ENCODE measurements around the gene MCEMP1. TPM values are rescaled to one million over a fixed set of nuclear protein-coding genes. Genes with fewer than 3 reads are reported as not detected.

The MCEMP1 gene
- total RNA-seq: not detected in 2 replicates

DNA sequence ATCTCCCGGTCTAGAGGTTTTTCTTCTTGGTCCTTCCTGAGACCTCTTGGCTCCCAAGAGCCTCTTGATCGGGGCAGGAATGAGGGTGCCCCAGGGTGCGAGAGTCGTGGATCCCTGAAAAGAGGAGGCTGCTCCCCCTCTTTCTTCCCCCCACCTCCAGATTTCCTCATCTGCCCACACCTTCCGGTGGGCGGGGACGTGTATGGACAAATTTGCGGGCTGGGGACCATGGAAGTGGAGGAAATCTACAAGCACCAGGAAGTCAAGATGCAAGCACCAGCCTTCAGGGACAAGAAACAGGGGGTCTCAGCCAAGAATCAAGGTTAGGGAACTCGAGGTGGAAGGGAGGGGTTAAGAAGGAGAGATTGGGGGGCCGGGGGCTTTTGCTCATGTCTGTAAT is at the start of gene MCEMP1:
MCEMP1 (plus strand) TSS at position 237 of the 400 bp plus-strand sequence; CDS start at position 268, 31 bp downstream.

GRCh38 chr19:7629347-7630054 is 47.4 kb upstream of the MCEMP1 start, which contains the start of the genes PET100 and XAB2:
Gene PET100 (plus strand): TSS chr19:7629793. CDS start chr19:7629834, 41 bp downstream.
Gene XAB2 (minus strand): TSS chr19:7629545. CDS start chr19:7629527, 18 bp downstream.

DNA sequence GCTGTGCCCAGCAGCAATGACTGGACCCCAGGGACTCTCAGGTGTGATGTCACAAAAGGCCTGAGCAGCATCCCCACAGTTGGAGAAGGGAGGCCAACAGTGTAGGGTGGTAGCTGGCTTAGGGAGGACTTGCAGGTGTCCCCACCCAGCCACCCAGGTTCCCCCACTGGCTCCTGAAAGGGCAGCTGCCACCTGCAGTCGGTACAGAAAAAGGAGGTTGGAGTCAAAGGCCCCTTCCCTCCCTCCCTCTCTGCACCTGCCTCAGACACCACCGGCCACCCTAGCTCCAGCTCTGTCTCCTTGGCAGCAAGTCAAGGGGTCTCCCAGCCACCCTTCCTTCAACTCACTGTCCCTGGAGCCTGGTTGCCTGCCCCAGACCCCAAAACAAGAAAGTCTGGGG is 43.2 kb upstream of the MCEMP1 start, which contains the start of gene PCP2:
PCP2 (minus strand) TSS at position 22 of the 400 bp plus-strand sequence. CDS start 262 bp downstream, outside the sequence.

GRCh38 chr19:7636691-7637373 is 40.1 kb upstream of the MCEMP1 start, which contains the start of gene STXBP2:
Gene STXBP2 (plus strand): TSS chr19:7637110. CDS start chr19:7637150, 40 bp downstream.

GRCh38 chr19:7668842-7669241 is 8.0 kb upstream of the MCEMP1 start, which contains the start of gene RETN:
Gene RETN (plus strand): TSS chr19:7669049. CDS start chr19:7669327, 278 bp downstream.

GRCh38 chr19:7680606-7681339 is 3.9 kb downstream of the MCEMP1 start, which contains the start of gene TRAPPC5:
Gene TRAPPC5 (plus strand): TSS chr19:7680833. CDS start chr19:7682254, 1,421 bp downstream.

DNA sequence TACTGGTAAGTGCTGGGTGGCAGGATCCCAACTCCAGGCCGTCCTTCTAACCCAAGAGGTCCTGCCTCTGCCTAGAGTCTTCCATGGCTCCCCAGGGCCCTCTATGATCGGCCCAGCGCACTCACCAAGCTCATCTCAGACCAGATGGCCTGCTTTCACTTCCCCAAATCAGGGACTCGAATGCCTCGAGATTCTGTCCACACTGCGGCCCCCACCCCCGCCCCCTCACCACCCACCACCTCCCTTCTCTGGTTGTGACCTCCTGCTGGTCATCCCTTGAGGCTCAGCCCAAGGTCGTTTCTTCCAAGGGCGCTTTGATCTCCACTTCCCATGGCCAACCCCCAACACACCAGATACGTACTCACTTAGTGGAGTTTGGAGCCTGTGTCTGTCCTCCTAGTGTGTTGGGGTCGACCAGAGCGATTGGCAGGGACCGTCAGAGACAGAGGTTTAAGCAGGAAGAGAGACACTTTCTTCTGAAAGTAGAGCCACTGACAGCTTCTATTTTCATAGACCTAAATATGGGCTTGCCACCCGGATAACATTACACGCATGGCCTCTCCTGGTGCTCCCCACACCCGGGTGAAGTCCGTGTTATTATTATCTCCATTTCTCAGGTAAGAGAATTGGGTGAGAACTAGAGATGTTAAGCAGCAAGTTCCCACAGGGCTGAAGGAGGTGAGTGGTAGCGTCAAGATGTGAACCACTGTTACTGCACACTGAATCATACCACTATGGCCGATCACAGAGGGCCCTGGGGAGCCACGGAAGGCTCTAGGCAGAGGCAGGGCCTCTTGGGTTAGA is 25.0 kb downstream of the MCEMP1 start, which contains the start of gene FCER2:
FCER2 (minus strand) TSS at position 478 of the 804 bp plus-strand sequence. CDS start 2,371 bp downstream, outside the sequence.

Other genes with a start within 250 kb of the MCEMP1 start
- gene PEX11G, start 188.1 kb upstream of the MCEMP1 start, total RNA-seq: 5.5 and 5.8 TPM in 2 replicates
- 13.8 and 22.9 TPM in 2 replicates for gene ZNF358, start 161.0 kb upstream of the MCEMP1 start, total RNA-seq
- gene MCOLN1, start 154.5 kb upstream of the MCEMP1 start, total RNA-seq: 3.0 and 3.1 TPM in 2 replicates
- gene PNPLA6, start 141.4 kb upstream of the MCEMP1 start, total RNA-seq: 73.2 and 75.9 TPM in 2 replicates
- gene CAMSAP3, start 81.2 kb upstream of the MCEMP1 start, total RNA-seq: 4.2 and 5.1 TPM in 2 replicates
- 32.9 and 36.3 TPM in 2 replicates for gene XAB2, start 47.5 kb upstream of the MCEMP1 start, total RNA-seq
- 23.1 and 43.3 TPM in 2 replicates for gene PET100, start 47.3 kb upstream of the MCEMP1 start, total RNA-seq
- gene PCP2, start 43.4 kb upstream of the MCEMP1 start, total RNA-seq: not detected in 2 replicates
- gene STXBP2, start 40.0 kb upstream of the MCEMP1 start, total RNA-seq: 43.7 and 55.8 TPM in 2 replicates
- gene RETN, start 8.0 kb upstream of the MCEMP1 start, total RNA-seq: not detected in 2 replicates
- gene TRAPPC5, start 3.7 kb downstream of the MCEMP1 start, total RNA-seq: 121 and 125 TPM in 2 replicates
- not detected in 2 replicates for gene FCER2, start 25.0 kb downstream of the MCEMP1 start, total RNA-seq
- not detected in 2 replicates for gene CLEC4G, start 55.0 kb downstream of the MCEMP1 start, total RNA-seq
- not detected in 2 replicates for gene CD209, start 70.4 kb downstream of the MCEMP1 start, total RNA-seq
- gene CLEC4M, start 86.2 kb downstream of the MCEMP1 start, total RNA-seq: not detected in 2 replicates
- gene EVI5L, start 153.1 kb downstream of the MCEMP1 start, total RNA-seq: 14.2 and 18.0 TPM in 2 replicates
- gene PRR36, start 197.3 kb downstream of the MCEMP1 start, total RNA-seq: not detected in 2 replicates
- 7.6 and 9.9 TPM in 2 replicates for gene LRRC8E, start 211.4 kb downstream of the MCEMP1 start, total RNA-seq
- 14.2 and 14.5 TPM in 2 replicates for gene MAP2K7, start 226.8 kb downstream of the MCEMP1 start, total RNA-seq
- gene TGFBR3L, start 237.7 kb downstream of the MCEMP1 start, total RNA-seq: 0.84 and 7.5 TPM in 2 replicates
- gene SNAPC2, start 243.2 kb downstream of the MCEMP1 start, total RNA-seq: 26.7 and 36.4 TPM in 2 replicates
- gene CTXN1, start 249.0 kb downstream of the MCEMP1 start, total RNA-seq: 0.86 and 1.1 TPM in 2 replicates

Data from hair follicular keratinocyte (primary cell).